GM13977 (cell line): ENCODE results near the gene TXNRD1.

Experiments used
- DNase-seq: peaks from one replicate; pipeline ENCODE4 v3.0.0; 2012; ENCODE audit warnings: low spot score
- CTCF ChIP-seq: IDR thresholded peaks from 2 replicates; pipeline ENCODE4 v1.5.1; 2012; ENCODE audit warnings: mild to moderate bottlenecking, control low read depth; ENCODE audit not compliant: insufficient read depth; ENCODE audit errors: extremely low read depth, missing control alignments
- in situ Hi-C: fragments of 300-500 bp; cut with MboI; formaldehyde crosslinking; loops from one replicate; pipeline ENCODE4 v1.12.0; 2022; ENCODE audit warnings: low sequenced_read_pairs, low pct_unique_long_range_greater_than_20kb, mixed read lengths, inconsistent platforms; ENCODE audit not compliant: unreplicated experiment

The TXNRD1 gene

GRCh38 chr12:104232609-104233280, 17.2 kb downstream of the TXNRD1 start:
- no peak for TF ChIP-seq CTCF
- DNase-seq = no peak
- in situ Hi-C loops = no loop called here

- no peak for DNase-seq
- in situ Hi-C loops = no loop called here
- TF ChIP-seq CTCF = no peak
Observed at GRCh38 chr12:104234926-104235499, 19.4 kb downstream of the TXNRD1 start.

- in situ Hi-C loops = no loop called here
- no peak for TF ChIP-seq CTCF
- no peak for DNase-seq
Observed at GRCh38 chr12:104237930-104238329, 22.4 kb downstream of the TXNRD1 start.

- no peak for DNase-seq
- no peak for TF ChIP-seq CTCF
- in situ Hi-C loops = no loop called here
Observed at GRCh38 chr12:104242546-104243206, 27.1 kb downstream of the TXNRD1 start.

GRCh38 chr12:104243551-104243950, 28.0 kb downstream of the TXNRD1 start:
- in situ Hi-C loops = no loop called here
- TF ChIP-seq CTCF = no peak
- no peak for DNase-seq

- DNase-seq = no peak
- TF ChIP-seq CTCF = no peak
- in situ Hi-C loops = no loop called here
Observed at GRCh38 chr12:104243971-104244370, 28.4 kb downstream of the TXNRD1 start.
